ENCODE measurements around the gene HTRA1. TPM values are rescaled to one million over a fixed set of nuclear protein-coding genes. Genes with fewer than 3 reads are reported as not detected.

The HTRA1 gene
- total RNA-seq: 10 to 100 TPM in 1 of 2 donors, 1 to 10 TPM in 1; 8.9 to 26.9 TPM

- Histone ChIP-seq H3K27ac (peak within 1 kb of the TSS; percentile 22), H3K4me1 (peaks cover 3% of the 10 kb centered on the region), H3K9ac (ENCODE audit: low read depth in 2 of 2, low read length in 2 of 2) (peak within 1 kb of the TSS; percentile 55 to 63), H3K4me3 (peak within 1 kb of the TSS; percentile 44), H3K27me3 (peaks cover 20% of the 10 kb centered on the region), H3K9me3 (no peaks in the 10 kb centered on the region), H3K36me3 (no peaks in the 10 kb centered on the region)
- TF ChIP-seq CTCF (IDR thresholded peaks at IDR 0.05): no peak
- intact Hi-C loops (cut with DNase I): no loop called here
- peak; percentile 63 for DNase-seq
These were observed at the start of gene HTRA1 for GRCh38 chr10:122461367-122461728. TSS of gene HTRA1 (plus strand) at chr10:122461553. CDS start at chr10:122461653, 100 bp downstream.

- Histone ChIP-seq H3K27ac (no peak overlapping the region), H3K36me3 (peaks cover 4% of the 10 kb centered on the region), H3K9me3 (no peaks in the 10 kb centered on the region), H3K9ac (ENCODE audit: low read depth in 2 of 2, low read length in 2 of 2) (no peak overlapping the region), H3K27me3 (no peaks in the 10 kb centered on the region), H3K4me1 (no peaks in the 10 kb centered on the region), H3K4me3 (no peak overlapping the region)
- no peak for TF ChIP-seq CTCF (IDR thresholded peaks at IDR 0.05)
- intact Hi-C loops (cut with DNase I): no loop called here
- DNase-seq: no peak
These were observed 48.0 kb upstream of the HTRA1 start for GRCh38 chr10:122413327-122413726.

- TF ChIP-seq CTCF (IDR thresholded peaks at IDR 0.05): no peak
- Histone ChIP-seq H3K4me1 (no peaks in the 10 kb centered on the region), H3K4me3 (no peak overlapping the region), H3K27ac (no peak overlapping the region), H3K36me3 (peaks cover 4% of the 10 kb centered on the region), H3K9me3 (no peaks in the 10 kb centered on the region), H3K9ac (ENCODE audit: low read depth in 2 of 2, low read length in 2 of 2) (no peak overlapping the region), H3K27me3 (no peaks in the 10 kb centered on the region)
- DNase-seq: no peak
- intact Hi-C loops (cut with DNase I): no loop called here
These were observed 43.7 kb upstream of the HTRA1 start for GRCh38 chr10:122417667-122418066.

GRCh38 chr10:122419016-122419415, 42.3 kb upstream of the HTRA1 start:
- Histone ChIP-seq H3K4me3 (no peak overlapping the region), H3K9me3 (no peaks in the 10 kb centered on the region), H3K4me1 (no peaks in the 10 kb centered on the region), H3K36me3 (peaks cover 4% of the 10 kb centered on the region), H3K27ac (no peak overlapping the region), H3K9ac (ENCODE audit: low read depth in 2 of 2, low read length in 2 of 2) (no peak overlapping the region), H3K27me3 (no peaks in the 10 kb centered on the region)
- intact Hi-C loops (cut with DNase I): no loop called here
- no peak for DNase-seq
- TF ChIP-seq CTCF (IDR thresholded peaks at IDR 0.05): no peak

GRCh38 chr10:122419876-122420623, 41.3 kb upstream of the HTRA1 start:
- intact Hi-C loops (cut with DNase I): no loop called here
- no peaks in the 10 kb centered on the region for H3K9me3 ChIP-seq
- H3K36me3 ChIP-seq: peaks cover 4% of the 10 kb centered on the region
- no peaks in the 10 kb centered on the region for H3K27me3 ChIP-seq
- H3K4me1 ChIP-seq: no peaks in the 10 kb centered on the region
- no peak overlapping the region for H3K4me3 ChIP-seq
- no peak overlapping the region for H3K27ac ChIP-seq
- no peak for DNase-seq
- TF ChIP-seq CTCF (IDR thresholded peaks at IDR 0.05): no peak
- H3K9ac ChIP-seq (ENCODE audit: low read depth in 2 of 2, low read length in 2 of 2): no peak overlapping the region

Measured in colonic mucosa (tissue), 4 donors.